HG02678 (cell line): ENCODE data around the gene SCYL1.
A peak's percentile ranks its signal among the peaks of the same experiment; 100 is the strongest.

Source experiments
- ATAC-seq: cut with Tn5 transposase; IDR thresholded peaks from one replicate; pipeline ENCODE4 v1.9.1; 2021; ENCODE audit warnings: mild to moderate bottlenecking, moderate library complexity; ENCODE audit not compliant: unreplicated experiment

SCYL1 gene

GRCh38 chr11:65524741-65525545 is at the start of gene SCYL1:
SCYL1 (plus strand) TSS chr11:65525083; CDS start chr11:65525154, 71 bp downstream.
- peak; percentile 66 for ATAC-seq

GRCh38 chr11:65476632-65477148 is 48.2 kb upstream of the SCYL1 start:
- no peak for ATAC-seq

GRCh38 chr11:65477149-65477965 is 47.5 kb upstream of the SCYL1 start:
- peak; percentile 85 for ATAC-seq

GRCh38 chr11:65478388-65479183 is 46.3 kb upstream of the SCYL1 start:
- ATAC-seq = no peak

- no peak for ATAC-seq
These were observed 45.4 kb upstream of the SCYL1 start for GRCh38 chr11:65479184-65480145.

GRCh38 chr11:65482306-65482850 is 42.5 kb upstream of the SCYL1 start:
- ATAC-seq = no peak

GRCh38 chr11:65485920-65486219 is 39.0 kb upstream of the SCYL1 start:
- ATAC-seq = no peak

GRCh38 chr11:65486570-65487466 is 38.1 kb upstream of the SCYL1 start:
- ATAC-seq = no peak

- no peak for ATAC-seq
These were observed 37.2 kb upstream of the SCYL1 start for GRCh38 chr11:65487467-65488272.

- ATAC-seq = no peak
These were observed 36.4 kb upstream of the SCYL1 start for GRCh38 chr11:65488273-65489034.

GRCh38 chr11:65489035-65489705 is 35.7 kb upstream of the SCYL1 start:
- ATAC-seq = no peak

- ATAC-seq = no peak
These were observed 35.1 kb upstream of the SCYL1 start for GRCh38 chr11:65489706-65490320.

GRCh38 chr11:65491163-65491465 is 33.8 kb upstream of the SCYL1 start:
- no peak for ATAC-seq

- no peak for ATAC-seq
These were observed 33.1 kb upstream of the SCYL1 start for GRCh38 chr11:65491614-65492386.

- no peak for ATAC-seq
These were observed 32.6 kb upstream of the SCYL1 start for GRCh38 chr11:65492387-65492636.
